ENCODE measurements around the gene SLC6A8.
"Not testable (repeated sequence)": the region's sequence is repeated elsewhere in the genome, so short reads cannot be mapped to it uniquely, and the experiment has no call there.

The SLC6A8 gene

DNA sequence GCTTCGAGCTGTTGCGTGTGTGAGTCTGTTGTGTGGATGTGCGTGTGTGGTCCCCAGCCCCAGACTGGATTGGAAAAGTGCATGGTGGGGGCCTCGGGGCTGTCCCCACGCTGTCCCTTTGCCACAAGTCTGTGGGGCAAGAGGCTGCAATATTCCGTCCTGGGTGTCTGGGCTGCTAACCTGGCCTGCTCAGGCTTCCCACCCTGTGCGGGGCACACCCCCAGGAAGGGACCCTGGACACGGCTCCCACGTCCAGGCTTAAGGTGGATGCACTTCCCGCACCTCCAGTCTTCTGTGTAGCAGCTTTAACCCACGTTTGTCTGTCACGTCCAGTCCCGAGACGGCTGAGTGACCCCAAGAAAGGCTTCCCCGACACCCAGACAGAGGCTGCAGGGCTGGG, 8.4 kb downstream of the SLC6A8 start:
- Histone ChIP-seq H3K4me1 (ENCODE audit: low read depth, poor library complexity, severe bottlenecking) (no peaks in the 10 kb centered on the region), H3K36me3 (ENCODE audit: insufficient read depth) (no peaks in the 10 kb centered on the region), H3K4me3 (IDR thresholded peaks at IDR 0.05; ENCODE audit: insufficient read depth, low read depth, low read length) (no peak overlapping the region), H3K4me2 (no peak overlapping the region), H3K79me2 (ENCODE audit: insufficient read depth, low read depth) (no peaks in the 10 kb centered on the region), H3K9ac (no peak overlapping the region), H3K27me3 (ENCODE audit: insufficient read depth, low read depth) (no peaks in the 10 kb centered on the region), H2AFZ (ENCODE audit: low read depth) (no peak overlapping the region), H4K20me1 (ENCODE audit: insufficient read depth) (no peaks in the 10 kb centered on the region), H3K27ac (no peak overlapping the region)
- no peak for TF ChIP-seq CTCF (conservative IDR thresholded peaks at IDR 0.05; ENCODE audit: low read depth, low read length)

DNA sequence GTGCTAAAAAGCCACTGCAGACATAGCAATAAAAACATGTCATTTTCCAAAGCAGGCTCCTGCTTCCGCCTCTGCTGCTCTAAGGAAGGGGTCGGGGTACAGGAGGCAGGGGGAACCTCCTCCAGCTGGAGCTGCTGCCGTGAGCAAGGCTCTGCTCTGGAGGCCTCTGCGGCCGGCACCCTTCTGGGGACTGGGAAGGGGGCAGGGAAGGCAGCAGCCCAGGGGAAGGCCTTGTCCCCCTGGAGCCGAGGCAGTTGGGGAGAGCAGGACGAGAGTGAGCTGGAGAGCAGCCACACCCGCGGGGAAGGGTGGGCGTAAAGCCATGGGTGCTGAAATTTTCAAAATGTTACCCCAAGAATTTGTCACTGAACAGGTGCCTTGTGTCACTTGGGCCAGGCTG, 8.8 kb downstream of the SLC6A8 start:
- H3K79me2 ChIP-seq (ENCODE audit: insufficient read depth, low read depth); H3K27ac ChIP-seq; H3K4me3 ChIP-seq (IDR thresholded peaks at IDR 0.05; ENCODE audit: insufficient read depth, low read depth, low read length); H3K4me2 ChIP-seq; H2AFZ ChIP-seq (ENCODE audit: low read depth); H4K20me1 ChIP-seq (ENCODE audit: insufficient read depth); H3K27me3 ChIP-seq (ENCODE audit: insufficient read depth, low read depth); H3K9ac ChIP-seq; H3K4me1 ChIP-seq (ENCODE audit: low read depth, poor library complexity, severe bottlenecking); H3K36me3 ChIP-seq (ENCODE audit: insufficient read depth): not testable (repeated sequence)

- not testable (repeated sequence) for H3K4me1 ChIP-seq (ENCODE audit: low read depth, poor library complexity, severe bottlenecking); H3K27ac ChIP-seq; H3K4me3 ChIP-seq (IDR thresholded peaks at IDR 0.05; ENCODE audit: insufficient read depth, low read depth, low read length); H3K79me2 ChIP-seq (ENCODE audit: insufficient read depth, low read depth); H3K36me3 ChIP-seq (ENCODE audit: insufficient read depth); H2AFZ ChIP-seq (ENCODE audit: low read depth); H3K27me3 ChIP-seq (ENCODE audit: insufficient read depth, low read depth); H3K9ac ChIP-seq; H4K20me1 ChIP-seq (ENCODE audit: insufficient read depth); H3K4me2 ChIP-seq
Observed at GRCh38 chrX:153696986-153697722, 9.4 kb downstream of the SLC6A8 start.

DNA sequence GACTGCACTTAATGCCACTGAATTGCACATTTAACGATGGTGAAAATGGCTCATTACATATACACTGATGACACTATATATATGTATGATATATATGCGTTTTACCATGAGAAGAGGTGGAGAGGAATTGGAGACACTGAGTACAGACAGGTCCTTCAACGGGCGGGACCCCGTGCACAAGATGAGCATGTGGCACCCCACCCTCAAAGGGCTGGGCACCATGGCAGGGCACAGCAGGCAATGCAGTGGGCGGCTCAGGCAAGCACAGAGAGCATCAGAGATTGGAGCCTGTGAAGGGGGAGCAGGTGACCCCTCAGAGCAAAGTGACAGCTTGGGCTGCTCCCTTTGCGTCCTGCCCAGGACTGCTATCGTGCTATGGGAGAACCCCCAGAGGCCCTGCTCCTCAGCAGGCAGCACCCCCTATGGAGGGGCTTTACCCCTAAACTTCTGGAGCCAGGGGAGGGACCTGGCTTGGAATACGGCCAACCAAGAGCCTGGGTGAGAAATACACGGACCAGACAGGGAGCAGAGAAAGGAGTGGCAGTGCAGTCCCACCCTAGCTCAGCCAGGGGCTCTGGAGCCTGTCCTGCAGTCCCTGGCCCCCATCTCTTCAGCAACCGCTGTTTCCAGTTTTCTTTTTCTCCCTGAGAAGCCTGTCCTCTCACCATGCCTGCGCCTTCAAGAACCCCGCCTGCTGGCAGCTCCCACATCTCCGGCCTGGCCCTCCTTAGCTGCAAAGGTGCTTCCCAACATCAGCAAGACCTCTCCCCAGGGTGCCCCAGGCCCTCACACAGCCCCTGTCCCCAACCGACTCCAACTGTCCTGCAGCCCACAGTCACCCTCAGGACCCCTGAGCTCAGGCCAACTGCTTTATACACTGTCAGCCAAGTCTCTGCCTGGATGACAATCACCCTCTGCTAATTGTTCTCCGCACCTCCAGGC, 10.5 kb downstream of the SLC6A8 start:
- Histone ChIP-seq H3K4me1 (ENCODE audit: low read depth, poor library complexity, severe bottlenecking) (no peaks in the 10 kb centered on the region), H3K27ac (no peak overlapping the region), H3K9ac (no peak overlapping the region), H3K79me2 (ENCODE audit: insufficient read depth, low read depth) (no peaks in the 10 kb centered on the region), H2AFZ (ENCODE audit: low read depth) (no peak overlapping the region), H4K20me1 (ENCODE audit: insufficient read depth) (no peaks in the 10 kb centered on the region), H3K4me3 (IDR thresholded peaks at IDR 0.05; ENCODE audit: insufficient read depth, low read depth, low read length) (no peak overlapping the region), H3K27me3 (ENCODE audit: insufficient read depth, low read depth) (no peaks in the 10 kb centered on the region), H3K4me2 (no peak overlapping the region), H3K36me3 (ENCODE audit: insufficient read depth) (no peaks in the 10 kb centered on the region)
- TF ChIP-seq CTCF (conservative IDR thresholded peaks at IDR 0.05; ENCODE audit: low read depth, low read length), result no peak

GRCh38 chrX:153699210-153699783, 11.6 kb downstream of the SLC6A8 start:
- not testable (repeated sequence) for H3K9ac ChIP-seq; H3K27me3 ChIP-seq (ENCODE audit: insufficient read depth, low read depth); H4K20me1 ChIP-seq (ENCODE audit: insufficient read depth); H2AFZ ChIP-seq (ENCODE audit: low read depth); H3K4me2 ChIP-seq; H3K27ac ChIP-seq; H3K4me3 ChIP-seq (IDR thresholded peaks at IDR 0.05; ENCODE audit: insufficient read depth, low read depth, low read length); H3K79me2 ChIP-seq (ENCODE audit: insufficient read depth, low read depth); H3K4me1 ChIP-seq (ENCODE audit: low read depth, poor library complexity, severe bottlenecking); H3K36me3 ChIP-seq (ENCODE audit: insufficient read depth)

DNA sequence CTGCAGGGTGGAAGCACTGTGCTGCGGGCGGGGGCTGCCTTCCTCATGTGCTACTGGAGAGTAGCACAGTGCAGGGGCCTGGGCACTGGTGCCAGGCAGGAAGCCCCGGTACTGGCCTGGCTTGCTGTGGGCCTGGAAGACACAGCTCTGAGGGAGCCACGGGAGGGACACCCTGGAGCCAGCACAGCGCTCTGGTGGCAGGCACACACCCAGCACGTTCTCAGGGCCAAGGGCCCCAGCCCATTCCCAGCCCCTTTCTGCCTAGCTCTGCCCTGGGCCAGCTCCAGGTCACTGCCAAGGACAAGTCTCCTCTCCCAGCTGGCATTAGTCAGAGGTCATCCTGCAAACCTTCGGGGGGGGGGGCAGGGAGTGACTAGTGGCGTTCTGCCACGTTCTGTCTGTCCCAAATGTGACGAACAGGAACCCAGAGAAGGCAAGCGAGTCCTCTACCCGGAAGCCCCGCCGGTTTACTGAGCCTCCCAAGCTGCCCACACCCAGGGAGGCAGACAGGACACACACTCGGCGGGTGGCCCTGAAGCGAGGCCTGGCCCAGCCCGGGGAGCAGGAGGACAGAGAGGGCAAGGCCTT, 12.2 kb downstream of the SLC6A8 start:
- H3K79me2 ChIP-seq (ENCODE audit: insufficient read depth, low read depth); H3K4me1 ChIP-seq (ENCODE audit: low read depth, poor library complexity, severe bottlenecking); H2AFZ ChIP-seq (ENCODE audit: low read depth); H3K9ac ChIP-seq; H3K4me2 ChIP-seq; H3K27ac ChIP-seq; H3K36me3 ChIP-seq (ENCODE audit: insufficient read depth); H3K4me3 ChIP-seq (IDR thresholded peaks at IDR 0.05; ENCODE audit: insufficient read depth, low read depth, low read length); H3K27me3 ChIP-seq (ENCODE audit: insufficient read depth, low read depth); H4K20me1 ChIP-seq (ENCODE audit: insufficient read depth): not testable (repeated sequence)

Measured in KMS-11 (cell line).